MM.1S (cell line): ENCODE data around the gene MRPS26.

Experiments
- CTCF ChIP-seq: fragments of 300-600 bp; sonication (generic); IDR thresholded peaks from 2 replicates; pipeline ENCODE4 v1.5.1; 2016; ENCODE audit warnings: antibody characterized with exemption, low read length, mixed read lengths
- EZH2 ChIP-seq: fragments of 300-600 bp; sonication (generic); optimal IDR thresholded peaks from 2 replicates; pipeline ENCODE3; 2017; ENCODE audit warnings: low read depth, mild to moderate bottlenecking, antibody characterized with exemption, low read length, mixed read lengths
- EZH2phosphoT487 ChIP-seq: fragments of 300-600 bp; sonication (generic); IDR thresholded peaks from 2 replicates; pipeline ENCODE4 v1.6.1; 2018; ENCODE audit warnings: antibody characterized with exemption, low read length

- TF ChIP-seq CTCF (no peak), EZH2 (no peak), EZH2phosphoT487 (no peak)
Observed at GRCh38 chr20:2998728-2999127, 47.1 kb upstream of the MRPS26 start.
